SH-SY5Y (cell line): ENCODE results near the gene ACAN.

ENCODE experiments used
- GATA2 ChIP-seq: IDR thresholded peaks from 2 replicates; pipeline ENCODE4 v1.6.1; 2011; ENCODE audit warnings: mild to moderate bottlenecking, low read depth, low read length
- GATA3 ChIP-seq: IDR thresholded peaks from 2 replicates; pipeline ENCODE4 v1.6.1; 2011; ENCODE audit warnings: low read depth, mild to moderate bottlenecking, low read length, moderate library complexity

GRCh38 chr15:88906551-88906950 is 103.3 kb downstream of the ACAN start:
- TF ChIP-seq GATA2 = no peak
- TF ChIP-seq GATA3 = no peak
